ENCODE measurements around the gene ZNF331. TPM values are rescaled to one million over a fixed set of nuclear protein-coding genes. Genes with fewer than 3 reads are reported as not detected.
"Not testable (repeated sequence)": the region's sequence is repeated elsewhere in the genome, so short reads cannot be mapped to it uniquely, and the experiment has no call there.

Gene ZNF331
- polyA plus RNA-seq (ENCODE audit: insufficient read length in 4 of 4) = 10 to 100 TPM; 12.5 to 35.1 (median 18.5) TPM

DNA sequence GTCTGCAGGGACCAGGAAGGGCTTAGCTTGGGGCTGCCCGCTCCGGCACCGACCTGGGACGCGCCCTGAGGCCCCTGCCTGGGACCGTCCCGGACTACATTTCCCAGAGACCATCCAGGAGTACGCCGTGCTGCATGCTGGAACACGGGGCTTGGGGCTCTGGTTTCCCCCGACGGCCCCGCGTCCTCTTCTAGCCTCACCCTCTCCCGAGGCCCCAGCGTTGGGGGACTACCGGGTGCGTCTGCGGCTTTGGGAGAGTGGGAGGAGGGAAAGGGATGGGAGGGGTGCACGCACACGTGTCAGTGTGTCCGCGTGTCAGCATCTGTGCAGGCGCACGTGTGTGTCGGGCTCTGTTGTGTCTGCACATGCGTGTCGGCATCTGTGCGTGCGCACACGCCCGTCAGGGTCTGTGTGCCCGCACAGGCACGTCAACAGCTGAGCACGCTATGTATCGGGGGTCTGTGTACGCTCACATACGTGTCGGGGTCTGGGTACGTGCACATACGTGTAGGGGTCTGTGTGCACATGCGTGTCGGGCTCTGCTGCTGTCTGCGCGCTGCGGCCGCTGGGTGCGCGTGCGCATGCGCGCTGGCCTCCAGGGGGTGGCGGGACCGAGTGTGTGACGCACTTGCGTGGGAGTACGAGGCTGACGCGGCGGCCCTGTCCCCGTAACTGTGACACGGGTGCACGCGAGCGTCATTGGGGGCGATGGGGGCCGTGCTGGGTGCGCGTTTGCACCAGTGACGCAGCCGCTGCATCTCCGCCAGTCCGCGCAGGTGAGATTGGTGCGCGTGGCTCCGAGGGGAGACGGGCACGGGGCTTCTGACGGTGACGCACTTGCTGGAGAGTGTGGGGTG, at the start of gene ZNF331:
TSS of gene ZNF331 (plus strand) at position 625 of the 857 bp plus-strand sequence. CDS start 31,232 bp downstream, outside the sequence.
- peak; percentile 45 to 62 (median 48) for DNase-seq (ENCODE audit: low read depth in 4 of 4, low spot score in 2 of 4)

DNA sequence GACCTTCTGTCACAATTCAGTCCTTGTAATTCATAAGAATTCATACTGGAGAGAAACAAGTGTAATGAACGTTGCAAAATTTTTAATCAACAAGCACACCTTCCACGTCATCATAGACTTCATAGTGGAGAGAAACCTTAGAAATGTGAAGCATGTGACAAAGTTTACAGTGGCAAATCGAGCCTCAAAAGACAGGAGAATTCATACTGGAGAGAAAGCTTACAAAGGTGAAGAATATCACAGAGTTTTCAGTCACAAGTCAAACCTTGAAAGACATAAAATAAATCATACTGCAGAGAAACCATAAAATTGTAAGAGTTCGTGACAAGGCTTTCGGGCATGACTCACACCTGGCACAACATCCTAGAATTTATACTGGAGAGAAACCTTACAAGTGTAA, 45.8 kb upstream of the ZNF331 start:
- DNase-seq (ENCODE audit: low read depth in 4 of 4, low spot score in 2 of 4) = no peak

GRCh38 chr19:53497311-53498023, 40.5 kb upstream of the ZNF331 start:
- not testable (repeated sequence) for DNase-seq (ENCODE audit: low read depth in 4 of 4, low spot score in 2 of 4)

- DNase-seq (ENCODE audit: low read depth in 4 of 4, low spot score in 2 of 4) = not testable (repeated sequence)
Observed at GRCh38 chr19:53498024-53498395, 39.9 kb upstream of the ZNF331 start.

GRCh38 chr19:53503151-53503550, 34.8 kb upstream of the ZNF331 start:
- not testable (repeated sequence) for DNase-seq (ENCODE audit: low read depth in 4 of 4, low spot score in 2 of 4)

- not testable (repeated sequence) for DNase-seq (ENCODE audit: low read depth in 4 of 4, low spot score in 2 of 4)
Observed at GRCh38 chr19:53503671-53504364, 34.1 kb upstream of the ZNF331 start.

GRCh38 chr19:53504365-53504703, 33.6 kb upstream of the ZNF331 start:
- peak in 1 of 4 donors; percentile 20 for DNase-seq (ENCODE audit: low read depth in 4 of 4, low spot score in 2 of 4)

DNA sequence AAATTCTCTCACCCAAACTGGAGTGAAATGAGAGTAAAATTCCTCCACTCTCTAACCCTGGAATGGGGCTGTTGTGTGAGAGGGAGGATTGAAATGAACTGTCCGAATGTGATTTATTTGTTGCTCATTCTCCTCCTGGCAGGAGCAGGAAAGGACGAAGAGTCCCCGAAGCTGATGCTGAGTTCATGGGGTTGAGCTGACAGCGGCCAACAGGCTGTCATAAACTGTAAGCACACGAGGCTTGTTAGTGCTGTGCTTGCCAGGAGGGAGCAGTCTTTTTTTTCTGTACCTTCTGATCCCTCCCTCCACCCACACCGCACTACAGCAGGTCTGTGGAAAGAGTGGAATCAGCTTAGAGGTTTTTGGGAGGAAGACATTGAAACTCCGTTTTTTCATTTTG, 33.1 kb upstream of the ZNF331 start:
- DNase-seq (ENCODE audit: low read depth in 4 of 4, low spot score in 2 of 4) = no peak

DNA sequence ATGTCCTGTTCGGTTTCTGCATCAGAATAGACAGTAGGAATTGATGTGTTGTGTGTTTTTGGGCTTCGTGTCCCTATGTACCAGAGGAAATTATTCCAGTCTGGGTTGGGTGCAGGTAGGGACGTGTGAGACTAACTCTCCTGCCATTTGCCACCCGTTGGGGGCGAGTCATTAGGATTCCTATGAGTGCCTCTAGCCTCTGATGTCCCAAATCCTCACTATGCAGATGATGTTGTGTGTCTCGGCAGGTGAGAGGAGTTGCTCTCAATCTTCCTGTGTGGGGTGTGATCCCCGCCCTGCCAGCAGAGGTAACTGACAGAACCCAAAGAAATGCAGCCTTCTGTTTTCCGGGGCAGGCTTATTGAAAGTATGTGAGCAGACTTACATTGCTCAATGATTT, 31.2 kb upstream of the ZNF331 start:
- DNase-seq (ENCODE audit: low read depth in 4 of 4, low spot score in 2 of 4) = no peak

DNA sequence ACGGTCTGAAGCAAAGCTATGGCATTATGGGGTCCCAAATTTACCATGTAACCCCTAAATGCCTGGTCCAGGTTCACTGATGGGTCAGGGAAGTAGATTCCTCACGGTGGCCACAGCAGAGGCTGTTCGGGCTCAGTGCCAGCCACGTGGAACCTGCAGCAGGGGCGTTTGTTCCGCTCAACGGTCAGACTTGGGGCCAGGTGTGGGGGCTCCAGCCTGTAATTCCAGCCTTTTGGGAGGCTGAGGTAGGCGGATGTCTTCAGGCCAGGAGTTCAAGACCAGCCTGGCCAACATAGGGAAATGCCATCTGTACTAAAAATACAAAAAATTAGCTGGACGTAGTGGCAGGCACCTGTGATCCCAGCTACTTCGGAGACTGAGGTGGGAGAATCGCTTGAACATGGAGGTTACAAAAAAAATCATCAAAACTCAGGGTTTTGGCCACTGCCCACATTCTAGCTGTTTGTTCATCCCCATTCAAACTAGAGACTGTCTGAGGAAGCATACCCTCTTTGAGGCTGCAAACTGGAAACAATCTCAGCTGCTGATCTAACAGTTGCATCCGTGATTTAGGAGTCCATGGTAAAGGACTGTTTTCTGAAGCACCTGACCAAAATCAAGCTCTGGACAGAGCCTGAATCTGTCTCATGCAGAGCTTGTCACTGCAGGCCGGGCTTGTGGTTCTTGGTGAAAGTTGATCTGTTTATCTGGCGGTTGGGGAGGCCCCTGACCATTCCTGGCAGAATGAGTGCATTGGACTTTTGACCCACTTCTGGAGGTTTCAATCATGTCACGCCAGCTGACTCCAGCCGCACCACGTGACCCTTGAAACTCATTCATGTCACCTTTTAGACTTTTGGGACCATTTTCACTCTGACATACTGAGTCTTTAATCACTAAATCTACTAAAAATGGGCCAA, 30.2 kb upstream of the ZNF331 start:
- DNase-seq (ENCODE audit: low read depth in 4 of 4, low spot score in 2 of 4) = peak in 1 of 4 donors; percentile 36

DNA sequence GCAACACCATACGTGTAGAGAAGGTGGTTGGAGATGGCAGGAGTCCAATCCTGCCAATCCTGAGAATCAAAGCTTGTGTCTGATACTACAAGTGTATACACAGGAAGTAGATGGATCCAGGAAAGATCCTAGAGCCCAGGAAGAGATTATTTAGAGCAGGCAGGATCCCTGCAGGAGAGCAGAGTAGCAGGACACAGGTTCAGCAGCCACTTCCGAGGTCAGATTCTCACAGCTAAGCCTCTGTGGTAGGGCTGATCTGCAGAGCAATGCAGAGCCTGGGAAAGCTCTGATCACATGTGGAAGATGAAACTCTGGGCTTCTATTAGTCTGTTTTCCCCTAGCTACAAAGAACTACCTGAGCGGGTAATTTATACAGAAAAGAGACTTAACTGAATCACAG, 28.5 kb upstream of the ZNF331 start:
- no peak for DNase-seq (ENCODE audit: low read depth in 4 of 4, low spot score in 2 of 4)

DNA sequence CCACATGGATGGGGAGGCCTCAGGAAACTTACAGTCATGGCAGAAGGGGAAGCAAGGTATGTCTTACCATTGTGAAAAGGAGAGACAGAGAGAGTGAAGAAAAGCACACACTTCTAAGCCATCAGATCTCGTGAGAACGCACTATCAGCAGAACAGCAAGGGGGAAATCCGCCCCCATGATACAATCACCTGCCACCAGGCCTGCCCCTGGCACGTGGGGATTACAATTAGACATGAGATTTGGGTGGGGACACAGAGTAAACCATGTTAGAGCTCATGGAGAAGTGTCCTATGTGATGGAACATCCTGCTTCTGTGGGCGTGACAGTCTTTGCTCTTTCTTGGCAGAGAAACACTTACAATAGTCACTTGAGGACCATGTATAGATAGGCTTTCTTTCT, 28.1 kb upstream of the ZNF331 start:
- no peak for DNase-seq (ENCODE audit: low read depth in 4 of 4, low spot score in 2 of 4)

GRCh38 chr19:53511357-53511756, 26.6 kb upstream of the ZNF331 start:
- no peak for DNase-seq (ENCODE audit: low read depth in 4 of 4, low spot score in 2 of 4)

- peak in 1 of 4 donors; percentile 43 for DNase-seq (ENCODE audit: low read depth in 4 of 4, low spot score in 2 of 4)
Observed at GRCh38 chr19:53511933-53512374, 26.0 kb upstream of the ZNF331 start.

DNA sequence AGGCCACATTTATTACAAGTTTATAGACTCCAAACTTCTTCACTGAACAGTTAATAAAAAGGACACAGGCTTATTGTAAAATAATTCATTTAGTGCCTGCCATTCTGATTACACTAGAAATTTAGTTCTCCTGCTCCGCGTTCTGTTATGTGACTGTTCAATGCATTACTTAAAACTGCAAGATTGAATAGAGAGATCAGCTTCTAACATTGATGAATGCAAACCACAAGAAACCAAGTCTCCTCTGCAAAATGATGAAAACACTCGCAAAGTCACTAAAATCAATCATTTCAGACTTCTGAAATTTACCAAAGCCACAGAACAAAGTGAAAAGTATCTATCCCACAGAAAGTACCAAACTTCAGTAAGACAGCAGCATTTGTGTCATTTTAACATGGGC, 22.9 kb upstream of the ZNF331 start:
- not testable (repeated sequence) for DNase-seq (ENCODE audit: low read depth in 4 of 4, low spot score in 2 of 4)

DNA sequence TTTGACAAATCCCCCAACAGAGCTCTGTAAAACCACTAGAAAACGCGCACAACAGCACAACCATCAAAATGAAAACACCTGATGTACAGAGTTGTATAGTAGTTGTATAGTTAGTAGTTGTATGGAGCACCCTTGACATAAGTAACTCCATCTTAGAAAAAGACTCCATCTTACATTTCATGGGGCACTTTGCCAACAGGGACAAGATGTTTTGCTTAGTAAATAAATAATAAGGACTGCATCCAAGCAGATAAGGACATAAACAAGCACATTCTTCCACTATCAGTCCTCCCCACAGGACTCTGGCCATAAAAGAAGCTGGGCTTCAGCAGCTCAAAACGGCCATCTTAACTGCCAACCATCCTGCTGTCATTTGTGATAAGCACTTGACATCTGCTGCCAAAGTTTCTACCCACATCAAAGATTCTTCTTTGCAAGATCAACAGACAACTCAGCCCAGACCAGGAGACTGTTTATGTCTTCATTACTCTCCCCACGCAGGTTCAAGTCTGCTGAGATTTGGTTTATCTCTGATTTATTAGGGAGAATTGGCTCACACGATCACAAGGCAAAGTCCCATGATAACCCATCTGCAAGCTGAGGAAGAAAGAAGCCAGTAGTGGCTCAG, 20.7 kb upstream of the ZNF331 start:
- no peak for DNase-seq (ENCODE audit: low read depth in 4 of 4, low spot score in 2 of 4)

DNA sequence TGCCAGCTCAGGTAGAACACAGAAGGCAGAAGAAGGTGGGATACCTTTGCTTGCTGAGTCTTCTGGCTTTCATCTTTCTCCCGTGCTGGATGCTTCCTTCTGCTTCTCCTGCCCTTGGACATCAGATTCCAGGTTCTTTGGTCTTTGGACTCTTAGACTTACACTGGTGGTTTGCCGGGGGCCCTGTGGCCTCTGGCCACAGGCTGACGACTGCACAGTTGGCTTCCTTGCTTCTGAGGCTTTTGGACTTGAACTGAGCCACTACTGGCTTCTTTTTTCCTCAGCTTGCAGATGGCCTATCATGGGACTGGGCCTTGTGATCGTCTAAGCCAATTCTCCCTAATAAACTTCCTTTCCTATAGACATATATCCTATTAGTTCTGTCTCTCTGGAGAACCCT, 19.8 kb upstream of the ZNF331 start:
- no peak for DNase-seq (ENCODE audit: low read depth in 4 of 4, low spot score in 2 of 4)

GRCh38 chr19:53518716-53519115, 19.2 kb upstream of the ZNF331 start:
- no peak for DNase-seq (ENCODE audit: low read depth in 4 of 4, low spot score in 2 of 4)

GRCh38 chr19:53519446-53519845, 18.5 kb upstream of the ZNF331 start:
- DNase-seq (ENCODE audit: low read depth in 4 of 4, low spot score in 2 of 4) = no peak

GRCh38 chr19:53520163-53520546, 17.8 kb upstream of the ZNF331 start:
- no peak for DNase-seq (ENCODE audit: low read depth in 4 of 4, low spot score in 2 of 4)

Data from left renal cortex interstitium (tissue), 4 donors.